Esophagus squamous epithelium (tissue), 5 donors: ENCODE measurements around the gene CSPG5. TPM values are rescaled to one million over a fixed set of nuclear protein-coding genes. Genes with fewer than 3 reads are reported as not detected.
A peak's percentile ranks its signal among the peaks of the same experiment; 100 is the strongest.

Source experiments
- DNase-seq: peaks from one replicate; lab custom pipeline; 2025; lab: John Stamatoyannopoulos, UW
- H3K27ac ChIP-seq, 4 donors: fragments of 200-600 bp; sonication (generic); one replicate each; pipeline ENCODE4 v1.5.1; 2016 to 2019; ENCODE audit warnings: mild to moderate bottlenecking in 1 of 4
- H3K27me3 ChIP-seq, 4 donors: fragments of 200-600 bp; sonication (generic); 1 replicate in 3 of 4; 2 replicates in 1 of 4; pipeline versions ENCODE4 v1.5.1 to v1.6.0; 2017 to 2021; ENCODE audit warnings: antibody characterized with exemption in 1 of 4
- H3K36me3 ChIP-seq, 3 donors: fragments of 200-600 bp; sonication (generic); one replicate each; pipeline ENCODE4 v1.5.1; 2016 to 2019
- H3K4me1 ChIP-seq, 3 donors: fragments of 200-600 bp; sonication (generic); one replicate each; pipeline ENCODE4 v1.5.1; 2017 to 2019
- H3K4me3 ChIP-seq, 4 donors: fragments of 200-600 bp; sonication (generic); 1 replicate in 3 of 4; 2 replicates in 1 of 4; pipeline ENCODE4 v1.5.1; 2016 to 2019; ENCODE audit warnings: mild to moderate bottlenecking in 2 of 4, moderate library complexity in 1 of 4
- H3K9me3 ChIP-seq, 3 donors: fragments of 200-600 bp; sonication (generic); one replicate each; pipeline ENCODE4 v1.5.1; 2016 to 2019
- POLR2A ChIP-seq, 4 donors: fragments of 450-650 bp; IDR thresholded peaks; one replicate each; pipeline ENCODE4 v1.6.1; 2017; ENCODE audit warnings: antibody characterized with exemption in 4 of 4, mild to moderate bottlenecking in 4 of 4, moderate library complexity in 3 of 4
- WGBS, 2 donors: methylation state at CpG; one replicate each; pipeline ENCODE4 v1.1.5; 2018; 5-methylcytosine and 5-hydroxymethylcytosine counted together
- intact Hi-C: fragments of 100-400 bp; cut with DNase I; formaldehyde crosslinking; loops from one replicate; pipeline ENCODE4 v1.15.0; 2022
- small RNA-seq, 4 donors: library from RNA; depleted of rRNA; stranded (forward); fragments of <200 nt; gene quantifications; one replicate each; pipeline ENCODE3, GENCODE V24; 2016
- total RNA-seq, 4 donors: library from RNA; depleted of rRNA; stranded (reverse); fragments of >200 nt; gene quantifications; one replicate each; pipeline ENCODE4 v1.1.0, GENCODE V29; 2016
- TF ChIP-seq, protein P1 (sequence below), 6 experiments: fragments of 450-650 bp in 4 of 6; fragments of 200-600 bp in 2 of 6; sonication (generic) in 2 of 6; IDR thresholded peaks; one replicate each; pipeline ENCODE4 v1.5.1; 2016 to 2019; ENCODE audit warnings: antibody characterized with exemption in 6 of 6, mild to moderate bottlenecking in 4 of 6, moderate library complexity in 4 of 6
- donor health status: DM: yes; HTN: yes; CAD: no.

The CSPG5 gene
- total RNA-seq, 4 donors from 2014 or later = 0.19 to 0.32 (median 0.31) TPM; not detected in 1

DNA sequence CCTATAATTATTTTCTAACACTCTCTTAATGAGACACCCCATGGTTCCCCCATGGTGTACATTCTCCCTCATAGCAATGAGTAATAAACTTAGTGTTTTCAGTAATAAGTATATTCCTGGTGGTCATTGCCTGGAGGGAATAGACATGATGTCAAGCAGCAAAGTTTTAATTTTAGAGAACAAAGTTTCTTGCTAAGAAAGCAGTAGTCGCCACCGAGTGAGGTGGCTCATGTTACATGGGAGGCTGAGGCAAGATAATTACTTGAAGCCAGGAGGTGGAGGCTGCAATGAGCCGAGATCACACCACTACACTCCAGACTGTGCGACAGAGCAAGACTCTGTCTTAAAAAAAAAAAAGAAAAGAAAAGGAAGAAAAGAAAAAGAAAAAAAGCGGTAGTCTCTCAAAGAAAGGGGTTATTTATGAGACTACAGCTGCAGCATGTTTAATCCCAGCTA is 62.8 kb downstream of the CSPG5 start:
- WGBS, 2 donors = 61 to 67% methylated on average over 5 of the region's 5 CpGs
- no peak overlapping the region for H3K27ac ChIP-seq
- no peaks in the 10 kb centered on the region for H3K27me3 ChIP-seq
- intact Hi-C loops = no loop called here
- H3K9me3 ChIP-seq = no peaks in the 10 kb centered on the region
- no peak for DNase-seq
- H3K36me3 ChIP-seq = peaks cover 0 to under 1% (median under 1%) of the 10 kb centered on the region in 3 donors
- TF ChIP-seq, protein P1, sequence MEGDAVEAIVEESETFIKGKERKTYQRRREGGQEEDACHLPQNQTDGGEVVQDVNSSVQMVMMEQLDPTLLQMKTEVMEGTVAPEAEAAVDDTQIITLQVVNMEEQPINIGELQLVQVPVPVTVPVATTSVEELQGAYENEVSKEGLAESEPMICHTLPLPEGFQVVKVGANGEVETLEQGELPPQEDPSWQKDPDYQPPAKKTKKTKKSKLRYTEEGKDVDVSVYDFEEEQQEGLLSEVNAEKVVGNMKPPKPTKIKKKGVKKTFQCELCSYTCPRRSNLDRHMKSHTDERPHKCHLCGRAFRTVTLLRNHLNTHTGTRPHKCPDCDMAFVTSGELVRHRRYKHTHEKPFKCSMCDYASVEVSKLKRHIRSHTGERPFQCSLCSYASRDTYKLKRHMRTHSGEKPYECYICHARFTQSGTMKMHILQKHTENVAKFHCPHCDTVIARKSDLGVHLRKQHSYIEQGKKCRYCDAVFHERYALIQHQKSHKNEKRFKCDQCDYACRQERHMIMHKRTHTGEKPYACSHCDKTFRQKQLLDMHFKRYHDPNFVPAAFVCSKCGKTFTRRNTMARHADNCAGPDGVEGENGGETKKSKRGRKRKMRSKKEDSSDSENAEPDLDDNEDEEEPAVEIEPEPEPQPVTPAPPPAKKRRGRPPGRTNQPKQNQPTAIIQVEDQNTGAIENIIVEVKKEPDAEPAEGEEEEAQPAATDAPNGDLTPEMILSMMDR (IDR thresholded peaks at IDR 0.05) = no peak
- no peak for TF ChIP-seq POLR2A (IDR thresholded peaks at IDR 0.05)
- peaks cover 0 to 23% (median 8%) of the 10 kb centered on the region in 3 donors for H3K4me1 ChIP-seq
- H3K4me3 ChIP-seq = no peak overlapping the region

DNA sequence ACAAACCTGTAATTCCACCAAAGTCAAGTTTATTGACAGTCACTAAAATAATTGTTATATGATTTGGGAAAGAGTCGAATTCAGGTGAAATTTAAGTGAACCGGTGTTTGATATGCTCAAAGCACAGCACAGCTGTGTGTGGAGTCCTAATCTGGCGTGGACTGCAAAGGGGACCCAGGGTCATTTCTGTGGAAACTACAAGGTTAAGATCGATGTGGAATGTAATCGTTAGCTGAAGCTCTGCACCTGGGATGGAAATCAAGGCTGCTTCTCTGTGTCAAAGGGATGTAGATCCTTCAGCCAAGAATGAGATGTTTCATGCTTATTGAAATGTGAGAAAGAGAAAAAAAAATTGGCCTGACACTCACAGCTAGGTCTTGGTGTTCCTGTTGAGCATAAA is 63.6 kb downstream of the CSPG5 start:
- DNase-seq = no peak
- H3K36me3 ChIP-seq = peaks cover 4 to 8% (median 6%) of the 10 kb centered on the region in 3 donors
- H3K9me3 ChIP-seq = no peaks in the 10 kb centered on the region
- peaks cover 0 to 23% (median 8%) of the 10 kb centered on the region in 3 donors for H3K4me1 ChIP-seq
- TF ChIP-seq, protein P1 (IDR thresholded peaks at IDR 0.05) = no peak
- TF ChIP-seq POLR2A (IDR thresholded peaks at IDR 0.05) = no peak
- intact Hi-C loops = no loop called here
- H3K27ac ChIP-seq = no peak overlapping the region
- no peaks in the 10 kb centered on the region for H3K27me3 ChIP-seq
- H3K4me3 ChIP-seq = no peak overlapping the region
- 75 to 78% methylated on average over 5 of the region's 5 CpGs for WGBS, 2 donors

GRCh38 chr3:47513125-47513929 is 65.3 kb downstream of the CSPG5 start, which contains the start of gene ELP6:
Gene ELP6, minus strand, starts transcription at chr3:47513712. Its CDS starts 122 bp downstream, at chr3:47513590.
- H3K4me1 ChIP-seq = peaks cover 0 to 23% (median 8%) of the 10 kb centered on the region in 3 donors
- no peaks in the 10 kb centered on the region for H3K27me3 ChIP-seq
- H3K27ac ChIP-seq = peak within 1 kb of the TSS; percentile 87 to 98 (median 96)
- DNase-seq = peak; percentile 76
- no peaks in the 10 kb centered on the region for H3K9me3 ChIP-seq
- peak within 1 kb of the TSS; percentile 62 to 92 (median 74) for H3K4me3 ChIP-seq
- 0 to 1% methylated on average over 6 to 11 of the region's 71 CpGs for WGBS, 2 donors
- intact Hi-C loops = no loop called here
- TF ChIP-seq, protein P1 (IDR thresholded peaks at IDR 0.05) = peak; percentile 32 to 65 (median 52)
- peak in 3 of 4 donors; percentile 30 to 52 (median 52) for TF ChIP-seq POLR2A (IDR thresholded peaks at IDR 0.05)
- peaks cover 6 to 26% (median 17%) of the 10 kb centered on the region in 3 donors for H3K36me3 ChIP-seq

DNA sequence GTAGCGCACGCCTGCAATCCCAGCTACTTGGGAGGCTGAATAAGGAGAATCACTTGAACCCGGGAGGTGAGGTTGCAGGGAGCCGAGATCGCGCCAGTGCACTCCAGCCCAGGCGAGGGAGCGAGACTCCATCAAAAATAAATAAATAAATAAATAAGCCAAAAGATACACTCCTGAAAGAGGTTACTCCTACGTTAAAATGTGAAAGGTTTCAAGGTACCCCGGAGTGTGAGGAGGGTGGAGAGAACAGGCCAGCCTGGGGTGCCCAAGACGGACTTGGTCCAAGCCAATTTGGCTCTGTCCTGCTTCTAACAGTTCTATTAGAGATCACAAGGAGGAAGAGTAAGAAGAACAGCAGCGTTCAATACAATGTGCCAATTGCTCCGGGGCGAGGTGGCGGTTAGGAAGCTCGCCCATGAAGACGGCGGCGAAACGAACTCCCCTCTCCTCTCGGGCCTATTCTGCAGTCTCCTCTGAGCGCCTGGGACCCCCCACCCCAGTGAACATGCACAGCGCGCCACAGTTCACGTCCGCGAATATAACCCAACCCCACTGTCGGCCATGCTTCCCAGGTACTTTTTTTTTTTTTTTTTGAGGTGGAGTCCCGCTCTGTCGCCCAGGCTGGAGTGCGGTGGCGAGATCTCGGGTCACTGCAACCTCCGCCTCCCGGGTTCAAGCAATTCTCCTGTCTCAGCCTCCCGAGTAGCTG is 66.1 kb downstream of the CSPG5 start:
- intact Hi-C loops = no loop called here
- 16 to 18% methylated on average over 33 to 36 of the region's 36 CpGs for WGBS, 2 donors
- peak overlapping the region; percentile 62 to 92 (median 74) for H3K4me3 ChIP-seq
- no peaks in the 10 kb centered on the region for H3K9me3 ChIP-seq
- peaks cover 0 to 23% (median 8%) of the 10 kb centered on the region in 3 donors for H3K4me1 ChIP-seq
- no peaks in the 10 kb centered on the region for H3K27me3 ChIP-seq
- no peak for DNase-seq
- TF ChIP-seq, protein P1 (IDR thresholded peaks at IDR 0.05) = no peak
- no peak for TF ChIP-seq POLR2A (IDR thresholded peaks at IDR 0.05)
- peaks cover 6 to 34% (median 17%) of the 10 kb centered on the region in 3 donors for H3K36me3 ChIP-seq
- H3K27ac ChIP-seq = peak overlapping the region; percentile 87 to 98 (median 96)

Small RNA genes within 50 kb of the gene (small RNA-seq; reads per million reads assigned to genes)
- 0 reads per million in 4 donors for gene RN7SL870P

Other genes with a start within 250 kb of the CSPG5 start
- gene PTPN23, start 197.8 kb downstream of the CSPG5 start, total RNA-seq = 100 to 1,000 TPM in 1 of 4 donors, 10 to 100 TPM in 3; 10.5 to 134 (median 24.4) TPM
- gene SCAP, start 102.9 kb downstream of the CSPG5 start, total RNA-seq = 100 to 1,000 TPM in 1 of 4 donors, 10 to 100 TPM in 3; 68.7 to 108 (median 79.5) TPM
- gene ELP6, start 65.2 kb downstream of the CSPG5 start, total RNA-seq = 10 to 100 TPM in 3 of 4 donors, 1 to 10 TPM in 1; 9.1 to 22.3 (median 21.3) TPM
- 10 to 100 TPM; 28.2 to 51.7 (median 31.2) TPM for gene SMARCC1, start 203.0 kb upstream of the CSPG5 start, total RNA-seq
- 10 to 100 TPM; 32.8 to 63.5 (median 44.8) TPM for gene DHX30, start 224.3 kb upstream of the CSPG5 start, total RNA-seq